CD8-positive, alpha-beta memory T cell (primary cell): ENCODE measurements around the gene CTU2. TPM values are rescaled to one million over a fixed set of nuclear protein-coding genes. Genes with fewer than 3 reads are reported as not detected.

Experiments used
- CTCF ChIA-PET: fragments of 350-600 bp; sonication (Branson Sonifier 250); formaldehyde crosslinking; loops from one replicate; lab custom pipeline; 2021; ENCODE audit warnings: antibody characterized with exemption; lab: Charles Lee
- POLR2A ChIA-PET: fragments of 350-600 bp; sonication (Branson Sonifier 250); formaldehyde crosslinking; loops from one replicate; lab custom pipeline; 2021; ENCODE audit warnings: antibody characterized with exemption; lab: Charles Lee
- DNase-seq, 5 donors: peaks; one replicate each; pipeline versions ENCODE4 v3.0.0 to v3.0.0-alpha.2; 2020 to 2022; ENCODE audit warnings: mixed read lengths in 1 of 5
- H3K27ac ChIP-seq: one replicate; pipeline ENCODE4 v1.7.0; 2013; ENCODE audit warnings: low read depth, mild to moderate bottlenecking, low read length, moderate library complexity
- H3K27me3 ChIP-seq: 2 replicates; pipeline ENCODE4 v1.7.0; 2013; ENCODE audit warnings: low read length, mild to moderate bottlenecking; ENCODE audit not compliant: insufficient read depth, poor library complexity, severe bottlenecking
- H3K36me3 ChIP-seq: 2 replicates; pipeline ENCODE4 v1.7.0; 2013; ENCODE audit warnings: mild to moderate bottlenecking, low read length, moderate library complexity; ENCODE audit not compliant: insufficient read depth
- H3K4me1 ChIP-seq: 2 replicates; pipeline ENCODE4 v1.7.0; 2013; ENCODE audit warnings: mild to moderate bottlenecking, low read length, moderate library complexity; ENCODE audit not compliant: insufficient read depth
- H3K4me3 ChIP-seq: 2 replicates; pipeline ENCODE4 v1.7.0; 2013; ENCODE audit warnings: mild to moderate bottlenecking, low read length
- H3K9me3 ChIP-seq: 2 replicates; pipeline ENCODE4 v1.7.0; 2013; ENCODE audit warnings: mild to moderate bottlenecking, low read length
- H3K27ac Mint-ChIP-seq, 8 donors: one replicate each; pipeline ENCODE4 v1.8.0; 2020 to 2021; ENCODE audit warnings: mixed read lengths in 8 of 8, mild to moderate bottlenecking in 6 of 8, inconsistent platforms in 3 of 8, moderate library complexity in 3 of 8
- H3K27me3 Mint-ChIP-seq, 2 donors: one replicate each; pipeline ENCODE4 v1.8.0; 2020 to 2021; ENCODE audit warnings: mixed read lengths in 2 of 2, mild to moderate bottlenecking in 1 of 2, moderate library complexity in 1 of 2
- H3K36me3 Mint-ChIP-seq, 3 donors: one replicate each; pipeline ENCODE4 v1.8.0; 2020 to 2021; ENCODE audit warnings: mixed read lengths in 3 of 3, inconsistent platforms in 1 of 3, mild to moderate bottlenecking in 1 of 3
- H3K4me1 Mint-ChIP-seq, 3 donors: one replicate each; pipeline ENCODE4 v1.8.0; 2020 to 2021; ENCODE audit warnings: mixed read lengths in 3 of 3, inconsistent platforms in 1 of 3, mild to moderate bottlenecking in 1 of 3
- H3K4me3 Mint-ChIP-seq, 7 donors: one replicate each; pipeline ENCODE4 v1.8.0; 2020 to 2021; ENCODE audit warnings: mixed read lengths in 7 of 7, mild to moderate bottlenecking in 6 of 7, moderate library complexity in 4 of 7, inconsistent platforms in 2 of 7
- H3K9me3 Mint-ChIP-seq, 5 donors: one replicate each; pipeline ENCODE4 v1.8.0; 2020 to 2022; ENCODE audit warnings: mixed read lengths in 5 of 5, mild to moderate bottlenecking in 3 of 5, moderate library complexity in 2 of 5, inconsistent platforms in 1 of 5
- polyA plus RNA-seq: library from polyadenylated mRNA; unstranded; fragments of 300-500 nt; fragmentation: Illumina TruSeq; gene quantifications from one replicate; pipeline ENCODE4 v1.2.3, GENCODE V29; 2021
- total RNA-seq, 2 experiments: library from RNA; stranded (reverse); gene quantifications; one replicate each; pipeline ENCODE4 v1.2.3, GENCODE V29; 2021

The CTU2 gene
- total and polyA plus RNA-seq, 3 experiments from 2014 or later, result 21.6 to 69.0 (median 68.6) TPM

- Histone ChIP-seq H3K4me1 (peaks cover 66% of the 10 kb centered on the region), H3K27ac (no peak overlapping the region), H3K27me3 (no peaks in the 10 kb centered on the region), H3K4me3 (no peak overlapping the region), H3K36me3 (no peaks in the 10 kb centered on the region), H3K9me3 (no peaks in the 10 kb centered on the region)
- ChIA-PET CTCF (interaction anchor here (1.2 to 2.2 kb wide), 5 partner anchors 8 to 49 kb away, joined by 3 to 11 read pairs (median 4); no protein-coding TSS in a partner anchor), POLR2A (interaction anchor here (0.6 kb wide), 1 partner anchor 529 kb away, joined by 3 read pairs; the partner anchor contains the start of gene ZNF778)
- H3K27me3 Mint-ChIP-seq, result no peaks in the 10 kb centered on the region
- H3K4me3 Mint-ChIP-seq, result peak overlapping the region in 3 of 7 donors; percentile 32 to 56 (median 49)
- H3K36me3 Mint-ChIP-seq, result peaks cover 0 to 2% (median 0%) of the 10 kb centered on the region in 3 donors
- peak overlapping the region in 2 of 8 donors; percentile 58 to 63 for H3K27ac Mint-ChIP-seq
- no peak for DNase-seq
- peaks cover 35 to 74% (median 39%) of the 10 kb centered on the region in 3 donors for H3K4me1 Mint-ChIP-seq
- no peaks in the 10 kb centered on the region for H3K9me3 Mint-ChIP-seq
Observed at GRCh38 chr16:88688013-88688778, 18.1 kb upstream of the CTU2 start.

DNA sequence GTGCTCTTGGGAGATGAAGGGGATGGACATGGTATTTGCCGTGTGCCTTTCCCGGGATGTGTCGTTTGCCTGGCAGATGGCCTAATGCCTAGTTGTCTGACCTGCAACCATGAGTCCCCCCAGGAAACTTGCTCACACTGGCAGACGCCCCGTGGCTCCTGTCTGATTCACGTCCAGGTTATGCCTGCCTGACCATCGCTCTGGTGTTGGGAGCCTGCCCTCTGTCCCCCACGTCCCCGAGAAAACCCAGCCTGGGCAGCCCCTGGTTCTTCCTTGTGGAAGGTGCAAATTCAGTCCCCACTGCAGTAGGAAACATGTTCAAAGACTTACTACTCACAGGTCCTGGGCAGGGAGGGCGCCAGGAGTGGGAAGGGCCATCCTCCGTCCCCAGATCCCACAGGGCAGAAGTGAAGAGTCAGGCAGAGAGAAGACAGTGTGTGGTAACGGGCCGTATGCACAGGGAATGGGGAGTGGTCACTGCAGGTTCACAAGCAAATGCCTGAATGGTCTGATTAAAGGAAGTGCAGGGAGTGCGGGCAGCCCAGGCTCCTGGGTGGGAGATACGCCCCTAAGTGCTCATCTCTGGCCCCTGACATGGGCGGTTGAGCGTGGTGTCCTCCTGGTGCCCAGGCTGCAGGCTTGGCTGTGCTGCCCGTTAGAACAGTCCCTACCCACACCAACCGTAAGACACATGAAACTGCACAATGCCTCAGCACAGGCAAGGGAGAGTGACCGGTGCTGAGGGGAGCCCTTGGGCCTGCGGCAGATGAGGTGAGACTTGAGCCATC lies 15.8 kb upstream of the CTU2 start:
- no peaks in the 10 kb centered on the region for H3K27me3 ChIP-seq
- CTCF ChIA-PET, result no interaction called here
- no peaks in the 10 kb centered on the region for H3K9me3 ChIP-seq
- H3K27ac Mint-ChIP-seq, result peak overlapping the region; percentile 17 to 88 (median 68)
- H3K4me3 Mint-ChIP-seq, result peak overlapping the region in 4 of 7 donors; percentile 46 to 80 (median 54)
- H3K27ac ChIP-seq, result no peak overlapping the region
- peaks cover 47% of the 10 kb centered on the region for H3K4me1 ChIP-seq
- H3K27me3 Mint-ChIP-seq, result no peaks in the 10 kb centered on the region
- H3K36me3 ChIP-seq, result no peaks in the 10 kb centered on the region
- peaks cover 0 to 5% (median 0%) of the 10 kb centered on the region in 3 donors for H3K36me3 Mint-ChIP-seq
- POLR2A ChIA-PET, result interaction anchor here (2.0 kb wide), 1 partner anchor 10 kb away, joined by 9 read pairs; no protein-coding TSS in a partner anchor
- DNase-seq, result no peak
- H3K4me3 ChIP-seq, result no peak overlapping the region
- no peaks in the 10 kb centered on the region for H3K9me3 Mint-ChIP-seq
- H3K4me1 Mint-ChIP-seq, result peaks cover 24 to 66% (median 32%) of the 10 kb centered on the region in 3 donors

DNA sequence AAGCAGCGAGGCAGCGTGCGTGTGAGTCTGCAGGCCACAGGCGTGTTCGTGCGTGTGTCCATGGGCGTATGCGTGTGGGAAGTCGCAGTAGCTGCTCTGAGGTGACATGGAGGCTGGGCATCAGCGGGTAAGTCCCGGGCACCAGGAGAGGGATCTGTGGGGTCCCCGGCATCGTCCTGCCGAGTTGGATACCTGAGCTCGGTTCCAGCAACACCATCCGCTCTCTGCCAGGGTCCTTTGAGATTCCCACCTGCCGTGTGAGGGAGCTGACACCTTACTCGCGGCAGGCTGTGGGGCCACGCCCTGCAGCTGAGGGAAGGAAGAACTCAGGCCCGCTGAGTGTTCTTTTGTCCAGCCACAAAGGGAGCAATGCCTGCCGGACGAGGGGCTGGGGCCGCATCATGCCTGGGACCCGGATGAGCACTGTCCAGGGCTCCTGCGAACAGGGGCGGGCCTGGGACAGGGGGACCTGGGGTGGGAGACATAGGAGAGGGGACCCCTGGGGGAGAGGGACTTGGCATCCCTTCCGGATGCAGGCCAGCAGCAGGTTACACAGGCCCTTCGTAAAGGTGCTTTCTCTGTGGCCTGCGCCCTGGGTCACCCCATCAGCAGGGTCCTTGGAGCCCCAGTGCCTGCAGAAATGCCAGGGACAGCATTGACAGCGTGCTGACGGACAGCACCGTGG lies 15.0 kb upstream of the CTU2 start:
- H3K27me3 ChIP-seq, result no peaks in the 10 kb centered on the region
- DNase-seq, result no peak
- peaks cover 44% of the 10 kb centered on the region for H3K4me1 ChIP-seq
- no peaks in the 10 kb centered on the region for H3K27me3 Mint-ChIP-seq
- peaks cover 24 to 66% (median 33%) of the 10 kb centered on the region in 3 donors for H3K4me1 Mint-ChIP-seq
- H3K27ac ChIP-seq, result no peak overlapping the region
- H3K36me3 Mint-ChIP-seq, result peaks cover 0 to 12% (median 0%) of the 10 kb centered on the region in 3 donors
- no peak overlapping the region for H3K4me3 ChIP-seq
- peak overlapping the region in 6 of 7 donors; percentile 46 to 80 (median 60) for H3K4me3 Mint-ChIP-seq
- ChIA-PET POLR2A (interaction anchor here (1.2 to 2.0 kb wide), 2 partner anchors 9 to 13 kb away, joined by 3 to 9 read pairs; no protein-coding TSS in a partner anchor), CTCF (interaction anchor here (1.1 kb wide), 1 partner anchor 11 kb away, joined by 3 read pairs; no protein-coding TSS in a partner anchor)
- peak overlapping the region; percentile 17 to 91 (median 76) for H3K27ac Mint-ChIP-seq
- no peaks in the 10 kb centered on the region for H3K9me3 Mint-ChIP-seq
- peaks cover 3% of the 10 kb centered on the region for H3K36me3 ChIP-seq
- H3K9me3 ChIP-seq, result no peaks in the 10 kb centered on the region

GRCh38 chr16:88691924-88692560 lies 14.3 kb upstream of the CTU2 start:
- DNase-seq, result no peak
- Mint-ChIP-seq H3K27ac (peak overlapping the region; percentile 72 to 91 (median 82)), H3K9me3 (no peaks in the 10 kb centered on the region), H3K4me3 (peak overlapping the region; percentile 60 to 87 (median 69)), H3K36me3 (peaks cover 0 to 18% (median 0%) of the 10 kb centered on the region in 3 donors), H3K27me3 (no peaks in the 10 kb centered on the region), H3K4me1 (peaks cover 24 to 68% (median 33%) of the 10 kb centered on the region in 3 donors)
- ChIA-PET POLR2A (interaction anchor here (1.2 to 2.0 kb wide), 2 partner anchors 9 to 12 kb away, joined by 3 to 9 read pairs; no protein-coding TSS in a partner anchor), CTCF (interaction anchor here (1.1 kb wide), 1 partner anchor 11 kb away, joined by 3 read pairs; no protein-coding TSS in a partner anchor)
- no peaks in the 10 kb centered on the region for H3K9me3 ChIP-seq
- peaks cover 38% of the 10 kb centered on the region for H3K4me1 ChIP-seq
- no peaks in the 10 kb centered on the region for H3K27me3 ChIP-seq
- no peak overlapping the region for H3K27ac ChIP-seq
- H3K4me3 ChIP-seq, result peak overlapping the region; percentile 61
- peaks cover 9% of the 10 kb centered on the region for H3K36me3 ChIP-seq

DNA sequence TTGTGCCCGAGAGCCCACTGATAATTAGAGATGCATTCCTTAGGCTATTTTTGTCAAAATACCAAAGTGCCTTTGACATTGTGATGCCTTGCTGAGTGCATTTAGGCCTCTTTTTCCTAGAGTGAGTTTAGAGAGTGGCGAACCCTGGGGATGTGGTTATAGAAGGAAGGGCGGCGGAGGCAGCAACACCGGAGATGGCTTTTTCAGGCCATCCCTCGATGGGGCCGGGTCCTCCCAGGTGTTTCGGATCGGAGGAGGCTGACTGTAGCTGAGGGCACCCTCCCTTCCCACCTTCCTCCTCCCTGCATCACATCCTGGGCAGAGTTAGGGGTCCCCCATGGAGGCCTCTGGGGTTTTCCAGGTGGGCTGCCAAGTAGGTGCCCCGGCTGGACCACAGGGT lies 13.4 kb upstream of the CTU2 start:
- Mint-ChIP-seq H3K36me3 (peaks cover 0 to 24% (median 0%) of the 10 kb centered on the region in 3 donors), H3K4me3 (peak overlapping the region; percentile 31 to 73 (median 42)), H3K9me3 (no peaks in the 10 kb centered on the region), H3K27ac (peak overlapping the region in 7 of 8 donors; percentile 43 to 91 (median 87)), H3K4me1 (peaks cover 24 to 68% (median 37%) of the 10 kb centered on the region in 3 donors), H3K27me3 (no peaks in the 10 kb centered on the region)
- peaks cover 15% of the 10 kb centered on the region for H3K36me3 ChIP-seq
- ChIA-PET POLR2A (interaction anchor here (2.0 kb wide), 1 partner anchor 8 kb away, joined by 9 read pairs; no protein-coding TSS in a partner anchor), CTCF (interaction anchor here (1.1 kb wide), 1 partner anchor 10 kb away, joined by 3 read pairs; no protein-coding TSS in a partner anchor)
- H3K4me1 ChIP-seq, result peaks cover 39% of the 10 kb centered on the region
- no peaks in the 10 kb centered on the region for H3K9me3 ChIP-seq
- no peak for DNase-seq
- H3K27ac ChIP-seq, result no peak overlapping the region
- no peaks in the 10 kb centered on the region for H3K27me3 ChIP-seq
- peak overlapping the region; percentile 61 for H3K4me3 ChIP-seq

DNA sequence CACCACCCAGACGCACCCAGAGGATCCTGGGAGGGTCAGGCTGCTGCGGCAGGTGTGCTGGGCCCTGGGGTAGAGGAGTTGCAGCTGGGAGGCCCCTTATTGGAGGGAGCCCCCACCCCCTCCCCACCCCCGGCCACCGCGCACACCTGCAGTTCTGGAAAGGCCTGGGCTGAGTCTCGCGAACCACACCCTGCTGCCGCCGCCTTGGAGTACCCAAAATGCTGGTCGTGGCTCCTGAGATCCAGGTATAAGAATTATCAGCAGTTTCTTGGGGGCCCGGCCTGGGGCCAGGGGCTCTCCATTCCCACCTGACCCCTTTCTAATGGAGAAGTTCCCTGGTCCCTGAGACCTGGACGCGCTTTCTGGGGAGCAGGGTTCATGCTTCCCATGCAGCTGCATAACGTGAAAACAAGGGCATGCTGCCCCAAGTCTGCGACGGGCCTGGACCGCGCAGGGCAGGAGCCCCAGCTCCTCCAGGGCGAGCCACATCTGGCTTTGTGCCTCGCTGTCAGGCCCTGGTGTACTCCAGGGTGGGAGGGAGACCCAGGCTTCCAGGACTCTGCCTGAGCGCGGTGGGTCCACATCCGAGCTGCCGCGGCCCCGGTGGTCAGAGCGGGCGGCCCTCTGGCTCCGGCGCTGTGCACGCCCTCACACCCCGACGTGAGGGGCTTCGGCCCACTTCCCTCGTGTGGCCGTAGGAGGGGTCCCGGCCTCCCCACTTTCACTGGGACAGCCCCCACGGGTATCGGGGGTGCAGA lies 12.7 kb upstream of the CTU2 start:
- no peaks in the 10 kb centered on the region for H3K9me3 Mint-ChIP-seq
- H3K27ac Mint-ChIP-seq, result peak overlapping the region in 2 of 8 donors; percentile 21 to 90
- no peak for DNase-seq
- peaks cover 24 to 70% (median 41%) of the 10 kb centered on the region in 3 donors for H3K4me1 Mint-ChIP-seq
- Histone ChIP-seq H3K36me3 (peaks cover 23% of the 10 kb centered on the region), H3K27me3 (no peaks in the 10 kb centered on the region), H3K9me3 (no peaks in the 10 kb centered on the region), H3K27ac (no peak overlapping the region), H3K4me3 (no peak overlapping the region), H3K4me1 (peaks cover 47% of the 10 kb centered on the region)
- H3K36me3 Mint-ChIP-seq, result peaks cover 0 to 31% (median 0%) of the 10 kb centered on the region in 3 donors
- ChIA-PET CTCF (no interaction called here), POLR2A (no interaction called here)
- H3K4me3 Mint-ChIP-seq, result no peak overlapping the region
- no peaks in the 10 kb centered on the region for H3K27me3 Mint-ChIP-seq
